Parathyroid adenoma (tissue), 2 donors: ENCODE measurements around the gene UXS1.

Source experiments
- H2AFZ ChIP-seq: fragments of 300-600 bp; sonication (generic); one replicate; pipeline ENCODE4 v1.7.0; 2017; ENCODE audit warnings: antibody characterized with exemption, mild to moderate bottlenecking
- H3K27ac ChIP-seq: fragments of 300-600 bp; sonication (generic); one replicate; pipeline ENCODE4 v1.7.0; 2017
- H3K27me3 ChIP-seq: fragments of 300-600 bp; sonication (generic); one replicate; pipeline ENCODE4 v1.7.0; 2017; ENCODE audit warnings: low read length; ENCODE audit not compliant: control insufficient read depth, insufficient read depth
- H3K36me3 ChIP-seq: fragments of 300-600 bp; sonication (generic); one replicate; pipeline ENCODE4 v1.7.0; 2017; ENCODE audit warnings: low read length; ENCODE audit not compliant: control insufficient read depth, insufficient read depth
- H3K4me1 ChIP-seq: fragments of 300-600 bp; sonication (generic); one replicate; pipeline ENCODE4 v1.7.0; 2017; ENCODE audit warnings: control low read depth
- H3K4me2 ChIP-seq: fragments of 300-600 bp; sonication (generic); one replicate; pipeline ENCODE4 v1.7.0; 2017; ENCODE audit warnings: low read length
- H3K4me3 ChIP-seq: fragments of 300-600 bp; sonication (generic); one replicate; pipeline ENCODE4 v1.7.0; 2017; ENCODE audit warnings: low read depth, low read length
- H3K79me2 ChIP-seq: fragments of 300-600 bp; sonication (generic); one replicate; pipeline ENCODE4 v1.7.0; 2017; ENCODE audit warnings: control low read depth
- H3K9ac ChIP-seq: fragments of 300-600 bp; sonication (generic); one replicate; pipeline ENCODE4 v1.7.0; 2017; ENCODE audit warnings: mild to moderate bottlenecking
- H3K9me3 ChIP-seq: fragments of 300-600 bp; sonication (generic); one replicate; pipeline ENCODE4 v1.7.0; 2017; ENCODE audit warnings: low read length; ENCODE audit not compliant: control insufficient read depth
- CTCF ChIP-seq: fragments of 300-600 bp; sonication (generic); IDR thresholded peaks from one replicate; pipeline ENCODE4 v1.7.0; 2017; ENCODE audit warnings: antibody characterized with exemption, mild to moderate bottlenecking
- donor health status: primary hyperparathyroidism.

Gene UXS1

DNA sequence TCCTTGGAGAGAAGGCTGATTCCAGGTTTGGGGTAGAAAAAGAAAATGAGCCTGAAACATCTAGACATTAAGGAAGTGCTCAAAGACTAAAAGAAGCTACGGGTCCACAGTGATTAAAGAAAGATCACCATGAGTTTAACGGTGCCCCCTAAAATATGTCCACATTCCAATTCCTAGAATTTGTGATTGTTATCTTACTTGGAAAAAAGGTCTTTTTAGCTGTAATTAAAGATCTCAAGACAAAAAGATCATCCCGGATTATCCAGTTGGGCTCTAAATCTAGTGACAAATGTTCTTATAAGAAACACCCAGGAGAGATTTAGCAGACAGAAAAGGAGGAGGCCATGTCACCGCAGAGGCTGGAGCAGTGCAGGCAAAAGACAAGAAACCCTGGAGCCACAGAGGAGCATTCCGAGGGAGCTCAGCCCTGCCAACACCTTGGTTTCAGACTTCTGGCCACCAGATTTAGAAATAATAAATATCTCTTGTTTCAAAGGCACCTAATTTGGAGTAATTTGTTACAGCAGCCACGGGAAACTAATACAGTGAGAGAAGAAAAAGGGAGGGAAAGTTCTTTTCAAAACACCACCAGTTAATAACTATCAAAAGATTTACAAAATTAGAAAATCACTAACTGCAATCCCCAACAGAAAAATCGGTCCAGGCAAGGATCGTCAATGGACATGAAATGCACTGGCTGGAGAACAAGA, 8.5 kb downstream of the UXS1 start:
- Histone ChIP-seq H3K4me1 (peaks cover 4% of the 10 kb centered on the region), H3K27me3 (no peaks in the 10 kb centered on the region)
- TF ChIP-seq CTCF: no peak

DNA sequence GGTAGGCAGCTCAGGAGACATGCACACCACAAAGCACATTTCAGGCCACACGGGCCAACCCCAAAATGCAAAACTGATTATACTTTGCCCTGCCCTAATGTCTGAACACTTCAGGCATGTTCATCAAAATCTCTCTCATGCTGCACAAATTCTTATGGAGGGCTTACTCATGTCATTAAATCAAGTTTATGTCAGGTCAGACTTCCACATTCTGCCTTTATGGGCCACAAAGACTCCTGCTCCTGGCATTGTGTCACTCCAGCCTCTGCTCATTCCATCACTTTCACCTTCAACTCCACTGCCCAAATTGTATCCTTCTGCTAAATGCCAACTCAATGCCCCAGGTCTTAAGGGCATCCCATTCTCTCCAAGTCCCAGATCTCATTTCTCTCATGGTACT, 9.2 kb downstream of the UXS1 start:
- TF ChIP-seq CTCF: no peak
- no peak overlapping the region for H2AFZ ChIP-seq

More for the DNA sequence above, 8.5 kb downstream of the UXS1 start:
- H3K4me2 ChIP-seq: no peak overlapping the region
- H3K4me3 ChIP-seq: no peak overlapping the region
- H3K79me2 ChIP-seq: peaks cover 32% of the 10 kb centered on the region
- no peak overlapping the region for H2AFZ ChIP-seq
- no peaks in the 10 kb centered on the region for H3K36me3 ChIP-seq
- no peak overlapping the region for H3K27ac ChIP-seq
- no peak overlapping the region for H3K9ac ChIP-seq
- no peaks in the 10 kb centered on the region for H3K9me3 ChIP-seq

GRCh38 chr2:106184394-106184793, 9.7 kb downstream of the UXS1 start:
- H3K9me3 ChIP-seq: no peaks in the 10 kb centered on the region
- no peak overlapping the region for H2AFZ ChIP-seq
- H3K4me3 ChIP-seq: no peak overlapping the region
- no peaks in the 10 kb centered on the region for H3K27me3 ChIP-seq
- no peak overlapping the region for H3K4me2 ChIP-seq
- H3K4me1 ChIP-seq: peaks cover 4% of the 10 kb centered on the region
- H3K36me3 ChIP-seq: no peaks in the 10 kb centered on the region
- no peak for TF ChIP-seq CTCF
- H3K79me2 ChIP-seq: peaks cover 36% of the 10 kb centered on the region
- H3K27ac ChIP-seq: no peak overlapping the region
- H3K9ac ChIP-seq: no peak overlapping the region

More for the DNA sequence above, 9.2 kb downstream of the UXS1 start:
- Histone ChIP-seq H3K36me3 (no peaks in the 10 kb centered on the region), H3K27me3 (no peaks in the 10 kb centered on the region), H3K27ac (no peak overlapping the region), H3K9me3 (no peaks in the 10 kb centered on the region), H3K4me3 (no peak overlapping the region), H3K9ac (no peak overlapping the region), H3K79me2 (peaks cover 36% of the 10 kb centered on the region), H3K4me1 (peaks cover 4% of the 10 kb centered on the region), H3K4me2 (no peak overlapping the region)

DNA sequence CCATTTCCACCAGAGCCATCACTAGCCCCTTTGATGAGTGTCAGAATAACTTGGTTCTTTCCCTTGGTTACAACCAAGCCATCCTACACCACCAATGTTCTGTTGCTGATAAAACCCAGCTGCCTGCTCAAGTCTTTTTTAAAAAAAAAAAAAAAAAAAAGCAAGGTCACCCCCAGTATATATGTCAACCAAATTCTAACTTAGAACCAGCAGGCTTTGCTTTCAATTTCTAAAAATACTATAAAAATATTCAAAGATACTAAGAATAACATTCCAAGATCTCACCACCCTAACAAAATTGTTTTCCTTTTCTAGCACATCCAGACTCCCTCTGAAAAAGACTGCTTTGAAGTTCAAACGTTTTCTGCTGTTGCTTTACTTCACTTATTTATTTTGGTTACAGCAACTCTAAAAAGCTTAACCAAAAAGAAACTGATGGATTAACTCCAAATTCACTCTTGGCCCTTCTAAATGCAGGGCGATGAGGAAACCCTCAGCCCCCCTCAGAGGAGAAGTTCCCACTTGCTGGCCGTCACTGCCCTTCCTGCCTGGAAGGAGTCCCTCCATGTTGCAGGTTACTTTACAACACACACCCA, 10.9 kb downstream of the UXS1 start:
- H3K27me3 ChIP-seq: no peaks in the 10 kb centered on the region
- no peak overlapping the region for H3K4me3 ChIP-seq
- no peaks in the 10 kb centered on the region for H3K9me3 ChIP-seq
- no peak overlapping the region for H3K9ac ChIP-seq
- H3K79me2 ChIP-seq: peaks cover 30% of the 10 kb centered on the region
- TF ChIP-seq CTCF: no peak
- no peaks in the 10 kb centered on the region for H3K36me3 ChIP-seq
- peaks cover 4% of the 10 kb centered on the region for H3K4me1 ChIP-seq
- H2AFZ ChIP-seq: peak overlapping the region; percentile 41
- no peak overlapping the region for H3K4me2 ChIP-seq
- H3K27ac ChIP-seq: no peak overlapping the region

- no peak overlapping the region for H3K9ac ChIP-seq
- no peak overlapping the region for H3K4me2 ChIP-seq
- no peak overlapping the region for H3K27ac ChIP-seq
- H3K79me2 ChIP-seq: peaks cover 30% of the 10 kb centered on the region
- no peaks in the 10 kb centered on the region for H3K36me3 ChIP-seq
- no peak overlapping the region for H2AFZ ChIP-seq
- no peak for TF ChIP-seq CTCF
- H3K4me3 ChIP-seq: no peak overlapping the region
- H3K27me3 ChIP-seq: no peaks in the 10 kb centered on the region
- no peaks in the 10 kb centered on the region for H3K9me3 ChIP-seq
- H3K4me1 ChIP-seq: peaks cover 4% of the 10 kb centered on the region
Measured at GRCh38 chr2:106181064-106181463, 13.0 kb downstream of the UXS1 start.
